Type B pancreatic cell (in vitro differentiated cells): ENCODE measurements around the gene RRBP1. TPM values are rescaled to one million over a fixed set of nuclear protein-coding genes. Genes with fewer than 3 reads are reported as not detected.

Experiments used
- DNase-seq: peaks from one replicate; pipeline ENCODE4 v3.0.0; 2021; ENCODE audit warnings: mixed read lengths; ENCODE audit not compliant: unreplicated experiment; ENCODE audit errors: extremely low spot score
- H3K27ac Mint-ChIP-seq: 2 replicates; pipeline ENCODE4 v1.8.0; 2021; ENCODE audit warnings: mild to moderate bottlenecking, mixed read lengths
- H3K27me3 Mint-ChIP-seq: 2 replicates; pipeline ENCODE4 v1.8.0; 2021; ENCODE audit warnings: mixed read lengths
- H3K36me3 Mint-ChIP-seq: 2 replicates; pipeline ENCODE4 v1.8.0; 2021; ENCODE audit warnings: mixed read lengths
- H3K4me1 Mint-ChIP-seq: one replicate; pipeline ENCODE4 v1.8.0; 2021; ENCODE audit warnings: mixed read lengths; ENCODE audit not compliant: unreplicated experiment
- H3K4me3 Mint-ChIP-seq: 2 replicates; pipeline ENCODE4 v1.8.0; 2021; ENCODE audit warnings: mild to moderate bottlenecking, mixed read lengths
- H3K9me3 Mint-ChIP-seq: 2 replicates; pipeline ENCODE4 v1.8.0; 2021; ENCODE audit warnings: mixed read lengths
- CTCF ChIP-seq: fragments of 200-600 bp; sonication (generic); conservative IDR thresholded peaks from 2 replicates; pipeline ENCODE4 v1.5.0; 2021; ENCODE audit warnings: antibody characterized with exemption, mild to moderate bottlenecking
- total RNA-seq: library from RNA; stranded (reverse); gene quantifications from 2 replicates; pipeline ENCODE4 v1.2.1, GENCODE V29; 2021; ENCODE audit warnings: low replicate concordance

Gene RRBP1
- total RNA-seq, 1 donor from 2014 or later = 161 TPM

DNA sequence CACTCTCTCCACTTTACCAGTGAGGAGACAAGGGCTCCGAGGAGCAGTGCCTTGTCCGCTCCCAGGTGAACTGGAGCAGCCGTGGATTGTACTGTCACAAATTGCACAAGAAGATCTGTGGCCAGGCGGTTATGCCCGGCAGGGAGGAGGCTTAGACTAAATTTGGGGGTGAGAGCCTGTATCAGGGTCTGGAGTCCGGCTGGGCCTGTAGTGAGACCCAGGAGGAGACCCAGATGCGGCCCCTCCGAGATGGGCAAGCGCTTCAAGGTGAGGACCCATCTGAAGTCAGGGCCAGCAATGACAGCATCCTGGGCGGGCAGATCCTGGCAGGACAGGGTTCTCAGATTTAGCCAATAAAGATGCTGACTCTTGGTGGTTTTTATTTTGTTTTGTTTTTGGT, 45.3 kb upstream of the RRBP1 start:
- Mint-ChIP-seq H3K27ac (no peak overlapping the region), H3K27me3 (no peaks in the 10 kb centered on the region)

DNA sequence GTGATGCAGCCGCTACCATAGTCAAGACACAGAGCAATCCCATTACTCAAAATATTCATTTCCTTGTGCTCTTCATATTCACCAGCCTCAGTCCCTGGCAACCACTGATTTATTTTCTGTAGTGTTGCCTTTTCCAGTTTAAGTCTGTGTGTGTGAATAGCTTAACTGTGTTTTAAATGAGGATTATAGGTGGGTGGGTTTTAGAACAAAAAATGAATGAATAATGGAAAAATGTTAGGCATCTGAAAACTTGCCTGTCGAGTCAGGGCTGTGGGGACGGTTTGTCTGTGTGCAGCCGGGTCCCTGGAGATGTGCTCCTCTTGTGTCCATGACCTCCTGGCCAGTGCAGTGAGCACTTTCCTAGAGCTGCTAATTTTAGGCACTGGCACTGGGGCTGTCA, 44.9 kb upstream of the RRBP1 start:
- Mint-ChIP-seq H3K4me3 (no peak overlapping the region), H3K36me3 (no peaks in the 10 kb centered on the region), H3K9me3 (no peaks in the 10 kb centered on the region), H3K27me3 (no peaks in the 10 kb centered on the region), H3K4me1 (no peaks in the 10 kb centered on the region), H3K27ac (no peak overlapping the region)
- no peak for TF ChIP-seq CTCF
- no peak for DNase-seq

More for the DNA sequence above, 45.3 kb upstream of the RRBP1 start:
- no peaks in the 10 kb centered on the region for H3K9me3 Mint-ChIP-seq
- H3K4me1 Mint-ChIP-seq = no peaks in the 10 kb centered on the region
- no peak for DNase-seq
- no peak for TF ChIP-seq CTCF
- H3K36me3 Mint-ChIP-seq = no peaks in the 10 kb centered on the region
- H3K4me3 Mint-ChIP-seq = no peak overlapping the region

DNA sequence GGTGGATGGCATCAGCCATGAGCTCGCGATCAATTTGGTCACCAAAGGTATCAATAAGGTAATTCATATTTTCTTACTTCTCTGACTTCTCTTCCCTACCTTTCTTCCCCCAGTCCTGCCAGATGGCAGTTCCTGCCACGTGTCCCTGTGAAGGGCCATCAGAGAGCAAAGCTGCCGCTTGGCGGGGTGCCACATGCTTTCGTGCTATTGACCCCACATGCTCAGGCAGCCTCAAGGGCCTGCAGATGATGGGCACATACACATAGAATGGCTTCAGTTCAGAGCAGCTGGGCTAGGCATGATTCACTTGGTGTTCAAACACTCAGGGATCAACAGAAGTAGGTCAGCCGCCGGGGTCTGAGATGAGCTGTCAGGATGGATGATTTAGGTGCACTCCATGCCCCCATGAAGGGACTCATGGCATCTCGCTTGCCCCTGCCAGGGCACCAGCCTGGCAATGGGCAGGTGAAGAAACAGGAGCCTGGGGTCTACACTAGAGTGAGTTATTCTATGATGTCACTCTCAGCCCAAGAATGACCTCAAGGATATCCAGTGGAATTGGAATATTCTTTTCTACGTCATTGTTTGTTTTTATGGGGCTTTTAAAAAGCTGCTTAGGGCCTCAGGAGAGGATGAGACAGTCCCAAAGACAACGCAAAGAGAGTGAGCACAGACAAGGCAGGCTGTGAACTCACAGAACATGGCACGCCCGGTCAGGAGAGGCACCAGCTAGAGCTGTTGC, 43.2 kb upstream of the RRBP1 start:
- H3K27me3 Mint-ChIP-seq = no peaks in the 10 kb centered on the region
- H3K9me3 Mint-ChIP-seq = no peaks in the 10 kb centered on the region
- no peak for DNase-seq
- no peak overlapping the region for H3K4me3 Mint-ChIP-seq
- no peak overlapping the region for H3K27ac Mint-ChIP-seq
- H3K4me1 Mint-ChIP-seq = peaks cover 4% of the 10 kb centered on the region
- no peaks in the 10 kb centered on the region for H3K36me3 Mint-ChIP-seq
- TF ChIP-seq CTCF = no peak

- Mint-ChIP-seq H3K4me1 (peaks cover 4% of the 10 kb centered on the region), H3K4me3 (no peak overlapping the region), H3K36me3 (no peaks in the 10 kb centered on the region), H3K27me3 (no peaks in the 10 kb centered on the region), H3K27ac (no peak overlapping the region), H3K9me3 (no peaks in the 10 kb centered on the region)
- no peak for TF ChIP-seq CTCF
- DNase-seq = no peak
Observed at GRCh38 chr20:17723301-17723691, 41.3 kb upstream of the RRBP1 start.

GRCh38 chr20:17722493-17723300, 40.7 kb upstream of the RRBP1 start:
- no peaks in the 10 kb centered on the region for H3K27me3 Mint-ChIP-seq
- no peak overlapping the region for H3K27ac Mint-ChIP-seq
- H3K4me1 Mint-ChIP-seq = peaks cover 4% of the 10 kb centered on the region
- DNase-seq = no peak
- TF ChIP-seq CTCF = no peak
- H3K9me3 Mint-ChIP-seq = no peaks in the 10 kb centered on the region
- no peaks in the 10 kb centered on the region for H3K36me3 Mint-ChIP-seq
- no peak overlapping the region for H3K4me3 Mint-ChIP-seq
